ENCODE measurements around the gene SCYGR8. TPM values are rescaled to one million over a fixed set of nuclear protein-coding genes. Genes with fewer than 3 reads are reported as not detected.
"Not testable (repeated sequence)": the region's sequence is repeated elsewhere in the genome, so short reads cannot be mapped to it uniquely, and the experiment has no call there.

Gene SCYGR8
- total RNA-seq, 1 donor from 2014 or later: not detected

- no peaks in the 10 kb centered on the region for H3K4me1 ChIP-seq
- TF ChIP-seq CTCF (IDR thresholded peaks at IDR 0.05; ENCODE audit: borderline replicate concordance): no peak
- no peaks in the 10 kb centered on the region for H3K9me3 ChIP-seq (replicated peaks)
- H3K4me3 ChIP-seq: no peak within 1 kb of the TSS
- no peak for DNase-seq
- intact Hi-C loops (cut with micrococcal nuclease): no loop called here
- peaks cover 68% of the 10 kb centered on the region for H3K27me3 ChIP-seq (ENCODE audit: low read depth)
- H3K27ac ChIP-seq (replicated peaks): no peak within 1 kb of the TSS
- H3K36me3 ChIP-seq: no peaks in the 10 kb centered on the region
Observed at GRCh38 chr2:227728035-227728434, 17.7 kb upstream of the SCYGR8 start, which contains the start of gene SCYGR7. Gene SCYGR7, plus strand, starts transcription at chr2:227728335. Its CDS starts 0 bp downstream, at chr2:227728335.

GRCh38 chr2:227739351-227739750 lies 6.3 kb upstream of the SCYGR8 start:
- intact Hi-C loops (cut with micrococcal nuclease): no loop called here
- H3K4me1 ChIP-seq: no peaks in the 10 kb centered on the region
- no peaks in the 10 kb centered on the region for H3K9me3 ChIP-seq (replicated peaks)
- peaks cover 14% of the 10 kb centered on the region for H3K27me3 ChIP-seq (ENCODE audit: low read depth)
- no peak overlapping the region for H3K4me3 ChIP-seq
- no peak for DNase-seq
- H3K27ac ChIP-seq (replicated peaks): no peak overlapping the region
- H3K36me3 ChIP-seq: no peaks in the 10 kb centered on the region
- no peak for TF ChIP-seq CTCF (IDR thresholded peaks at IDR 0.05; ENCODE audit: borderline replicate concordance)

- H3K36me3 ChIP-seq; H3K4me1 ChIP-seq; H3K9me3 ChIP-seq (replicated peaks); DNase-seq; H3K4me3 ChIP-seq; intact Hi-C loops (cut with micrococcal nuclease); H3K27ac ChIP-seq (replicated peaks): not testable (repeated sequence)
- H3K27me3 ChIP-seq (ENCODE audit: low read depth): peaks cover 14% of the 10 kb centered on the region
Observed at GRCh38 chr2:227740705-227741104, 5.0 kb upstream of the SCYGR8 start.

GRCh38 chr2:227748079-227748478 lies 2.4 kb downstream of the SCYGR8 start:
- no peak for DNase-seq
- Histone ChIP-seq H3K27ac (replicated peaks) (no peak overlapping the region), H3K9me3 (replicated peaks) (no peaks in the 10 kb centered on the region), H3K27me3 (ENCODE audit: low read depth) (peaks cover 10% of the 10 kb centered on the region), H3K4me3 (no peak overlapping the region), H3K4me1 (no peaks in the 10 kb centered on the region), H3K36me3 (no peaks in the 10 kb centered on the region)
- intact Hi-C loops (cut with micrococcal nuclease): no loop called here
- no peak for TF ChIP-seq CTCF (IDR thresholded peaks at IDR 0.05; ENCODE audit: borderline replicate concordance)

GRCh38 chr2:227756261-227756660 lies 10.6 kb downstream of the SCYGR8 start:
- H3K36me3 ChIP-seq; H3K4me3 ChIP-seq; DNase-seq; H3K27me3 ChIP-seq (ENCODE audit: low read depth); H3K27ac ChIP-seq (replicated peaks); H3K4me1 ChIP-seq; intact Hi-C loops (cut with micrococcal nuclease); H3K9me3 ChIP-seq (replicated peaks): not testable (repeated sequence)

GRCh38 chr2:227759411-227760118 lies 13.9 kb downstream of the SCYGR8 start:
- no peak for TF ChIP-seq CTCF (IDR thresholded peaks at IDR 0.05; ENCODE audit: borderline replicate concordance)
- Histone ChIP-seq H3K4me1 (no peaks in the 10 kb centered on the region), H3K9me3 (replicated peaks) (no peaks in the 10 kb centered on the region), H3K27ac (replicated peaks) (no peak overlapping the region), H3K4me3 (no peak overlapping the region), H3K27me3 (ENCODE audit: low read depth) (no peaks in the 10 kb centered on the region), H3K36me3 (no peaks in the 10 kb centered on the region)
- intact Hi-C loops (cut with micrococcal nuclease): no loop called here
- DNase-seq: no peak
